B cell (primary cell): Measurements from ENCODE around the gene CCNYL1. TPM values are rescaled to one million over a fixed set of nuclear protein-coding genes. Genes with fewer than 3 reads are reported as not detected.

ENCODE experiments used
- ATAC-seq: fragments of 200-7000 bp; cut with Tn5 transposase; one replicate; pipeline ENCODE4 v1.10.0; 2021; ENCODE audit warnings: low read depth, mild to moderate bottlenecking, moderate number of reproducible peaks, moderate library complexity
- CTCF ChIA-PET: fragments of 350-600 bp; sonication (Branson Sonifier 250); formaldehyde crosslinking; loops from one replicate; lab custom pipeline; 2021; ENCODE audit warnings: antibody characterized with exemption, inconsistent platforms; lab: Charles Lee
- POLR2A ChIA-PET: fragments of 350-600 bp; sonication (Branson Sonifier 250); formaldehyde crosslinking; loops from one replicate; lab custom pipeline; 2021; ENCODE audit warnings: antibody characterized with exemption; lab: Charles Lee
- DNase-seq: peaks from one replicate; pipeline ENCODE4 v3.0.0; 2013
- H2AFZ ChIP-seq: 2 replicates; pipeline ENCODE4 v1.6.1; 2012; ENCODE audit warnings: mild to moderate bottlenecking, low read depth, low read length; ENCODE audit not compliant: insufficient read depth, poor library complexity, severe bottlenecking
- H3K27ac ChIP-seq, 2 donors: 1 replicate in 1 of 2; 2 replicates in 1 of 2; pipeline ENCODE4 v1.5.1; 2012 to 2013; ENCODE audit warnings: low read length in 2 of 2, mild to moderate bottlenecking in 2 of 2, moderate library complexity in 1 of 2
- H3K27me3 ChIP-seq, 4 experiments: fragments of 200-600 bp in 1 of 4; sonication (generic) in 1 of 4; replicated peaks in 1 of 4; 1 replicate in 2 of 4; 2 replicates in 2 of 4; pipeline versions ENCODE4 v1.6.1 to v1.7.0; 2013 to 2016; ENCODE audit warnings: low read length in 3 of 4, mild to moderate bottlenecking in 2 of 4, mixed read lengths in 1 of 4, moderate library complexity in 1 of 4; ENCODE audit not compliant: insufficient read depth in 4 of 4, control insufficient read depth in 3 of 4; ENCODE audit errors: control extremely low read depth in 1 of 4
- H3K36me3 ChIP-seq, 2 experiments: replicated peaks in 1 of 2; 1 replicate in 1 of 2; 2 replicates in 1 of 2; pipeline versions ENCODE4 v1.6.1 to v1.7.1; 2013; ENCODE audit warnings: low read length in 1 of 2; ENCODE audit not compliant: insufficient read depth in 2 of 2, control insufficient read depth in 1 of 2; ENCODE audit errors: control extremely low read depth in 1 of 2, extremely low read depth in 1 of 2
- H3K4me1 ChIP-seq, 2 donors: fragments of 200-600 bp in 1 of 2; sonication (generic) in 1 of 2; 1 replicate in 1 of 2; 2 replicates in 1 of 2; pipeline versions ENCODE4 v1.5.1 to v1.6.1; 2013 to 2017; ENCODE audit warnings: low read length in 2 of 2; ENCODE audit not compliant: control insufficient read depth in 2 of 2, insufficient read depth in 2 of 2
- H3K4me2 ChIP-seq: replicated peaks from 2 replicates; pipeline ENCODE3; 2012; ENCODE audit warnings: mild to moderate bottlenecking, low read depth, low read length; ENCODE audit not compliant: poor library complexity, severe bottlenecking
- H3K4me3 ChIP-seq, 5 experiments: fragments of 200-600 bp in 1 of 5; sonication (generic) in 1 of 5; 1 replicate in 3 of 5; 2 replicates in 2 of 5; pipeline versions ENCODE4 v1.5.1 to v1.7.0; 2011 to 2016; ENCODE audit warnings: low read length in 4 of 5, mild to moderate bottlenecking in 4 of 5, low read depth in 2 of 5, control low read depth in 1 of 5, moderate library complexity in 1 of 5; ENCODE audit not compliant: insufficient read depth in 1 of 5; ENCODE audit errors: control extremely low read depth in 1 of 5, extremely low read depth in 1 of 5
- H3K79me2 ChIP-seq: fragments of 200-600 bp; sonication (generic); one replicate; pipeline ENCODE4 v1.6.0; 2016; ENCODE audit warnings: low read length; ENCODE audit not compliant: control insufficient read depth, insufficient read depth
- H3K9ac ChIP-seq: fragments of 200-600 bp; sonication (generic); 2 replicates; pipeline ENCODE4 v1.6.1; 2017; ENCODE audit warnings: mild to moderate bottlenecking, low read length, moderate library complexity
- H3K9me3 ChIP-seq, 3 donors: one replicate each; pipeline versions ENCODE4 v1.6.1 to v1.7.1; 2013; ENCODE audit warnings: low read length in 2 of 3; ENCODE audit not compliant: control insufficient read depth in 2 of 3, insufficient read depth in 1 of 3; ENCODE audit errors: control extremely low read depth in 1 of 3
- H4K20me1 ChIP-seq: 2 replicates; pipeline ENCODE4 v1.6.0; 2012; ENCODE audit warnings: mild to moderate bottlenecking, low read length; ENCODE audit not compliant: insufficient read depth, control insufficient read depth, poor library complexity, severe bottlenecking
- H3K27ac Mint-ChIP-seq: one replicate; pipeline ENCODE4 v1.8.0; 2021; ENCODE audit warnings: mixed read lengths
- H3K27me3 Mint-ChIP-seq: one replicate; pipeline ENCODE4 v1.8.0; 2021; ENCODE audit warnings: mixed read lengths
- H3K4me1 Mint-ChIP-seq: one replicate; pipeline ENCODE4 v1.8.0; 2021; ENCODE audit warnings: mixed read lengths
- H3K4me3 Mint-ChIP-seq: one replicate; pipeline ENCODE4 v1.8.0; 2021; ENCODE audit warnings: mixed read lengths
- H3K9me3 Mint-ChIP-seq: one replicate; pipeline ENCODE4 v1.8.0; 2022; ENCODE audit warnings: mixed read lengths; ENCODE audit not compliant: insufficient read depth
- EZH2 ChIP-seq: IDR thresholded peaks from 2 replicates; pipeline ENCODE4 v1.6.1; 2012; ENCODE audit warnings: borderline replicate concordance, low read depth, mild to moderate bottlenecking, moderate library complexity, low read length; ENCODE audit not compliant: insufficient read depth, poor library complexity, severe bottlenecking
- WGBS: methylation state at CpG from one replicate; pipeline ENCODE4 v1.1.5; 2013; ENCODE audit warnings: missing lambda C conversion rate; ENCODE audit not compliant: insufficient coverage; 5-methylcytosine and 5-hydroxymethylcytosine counted together
- intact Hi-C: fragments of 100-400 bp; cut with micrococcal nuclease; formaldehyde crosslinking; loops from one replicate; pipeline ENCODE4 v1.10.0; 2022
- polyA plus RNA-seq: library from polyadenylated mRNA; depleted of rRNA; stranded (reverse); fragments of >200 nt; gene quantifications from 2 replicates; pipeline ENCODE4 v1.2.3, GENCODE V29; 2012
- total RNA-seq, 2 donors: library from RNA; stranded (reverse); fragments of 120-200 nt in 1 of 2; gene quantifications; 1 replicate in 1 of 2; 2 replicates in 1 of 2; pipeline versions ENCODE4 v1.2.3 to v1.2.4, GENCODE V29; 2013 to 2022
- TF ChIP-seq, protein P1 (sequence below): fragments of 200-600 bp; IDR thresholded peaks from one replicate; pipeline ENCODE4 v1.8.0; 2022; ENCODE audit warnings: antibody characterized with exemption, mild to moderate bottlenecking

Gene CCNYL1
- total and polyA plus RNA-seq, 2 donors (not counting 1 experiment from before 2014, with no cell fraction given), result 8.6 to 14.2 TPM

DNA sequence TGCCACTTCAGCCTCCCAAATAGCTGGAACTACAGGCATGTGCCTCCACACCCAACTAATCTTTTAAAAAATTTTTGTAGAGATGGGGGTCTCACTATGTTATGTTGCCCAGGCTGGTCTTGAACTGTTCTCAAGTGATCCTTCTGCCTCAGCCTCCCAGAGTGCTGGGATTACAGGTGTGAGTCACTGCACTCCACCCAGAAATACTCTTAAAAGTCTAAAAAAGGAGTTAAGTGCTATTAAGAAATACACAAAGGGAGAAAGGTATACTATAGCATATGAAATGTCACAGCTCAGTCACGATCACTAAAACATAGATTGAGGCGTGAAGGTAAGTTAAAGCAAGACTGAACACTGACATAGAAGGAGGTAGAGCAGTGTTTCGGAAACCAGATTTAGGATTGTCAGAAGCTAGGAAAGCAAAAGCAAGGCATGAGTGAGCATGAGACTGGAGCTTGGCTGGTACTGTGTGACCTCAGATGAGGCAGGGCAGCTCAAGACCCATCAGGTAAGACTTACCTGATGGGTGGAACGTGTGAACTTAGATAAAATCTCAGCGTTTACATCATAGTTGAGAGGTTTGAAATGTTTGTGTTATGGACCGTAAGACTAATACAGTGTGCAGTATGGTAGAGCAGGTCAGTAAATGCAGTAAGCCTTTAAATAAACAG is 9.2 kb downstream of the CCNYL1 start:
- no peak for DNase-seq

More for the DNA sequence above, 9.2 kb downstream of the CCNYL1 start:
- 98% methylated on average over 6 of the region's 6 CpGs for WGBS
- ChIA-PET CTCF (interaction anchor here (1.0 kb wide), 1 partner anchor 13 kb away, joined by 3 read pairs; no protein-coding TSS in a partner anchor), POLR2A (no interaction called here)
- TF ChIP-seq EZH2, result no peak
- TF ChIP-seq, protein P1, sequence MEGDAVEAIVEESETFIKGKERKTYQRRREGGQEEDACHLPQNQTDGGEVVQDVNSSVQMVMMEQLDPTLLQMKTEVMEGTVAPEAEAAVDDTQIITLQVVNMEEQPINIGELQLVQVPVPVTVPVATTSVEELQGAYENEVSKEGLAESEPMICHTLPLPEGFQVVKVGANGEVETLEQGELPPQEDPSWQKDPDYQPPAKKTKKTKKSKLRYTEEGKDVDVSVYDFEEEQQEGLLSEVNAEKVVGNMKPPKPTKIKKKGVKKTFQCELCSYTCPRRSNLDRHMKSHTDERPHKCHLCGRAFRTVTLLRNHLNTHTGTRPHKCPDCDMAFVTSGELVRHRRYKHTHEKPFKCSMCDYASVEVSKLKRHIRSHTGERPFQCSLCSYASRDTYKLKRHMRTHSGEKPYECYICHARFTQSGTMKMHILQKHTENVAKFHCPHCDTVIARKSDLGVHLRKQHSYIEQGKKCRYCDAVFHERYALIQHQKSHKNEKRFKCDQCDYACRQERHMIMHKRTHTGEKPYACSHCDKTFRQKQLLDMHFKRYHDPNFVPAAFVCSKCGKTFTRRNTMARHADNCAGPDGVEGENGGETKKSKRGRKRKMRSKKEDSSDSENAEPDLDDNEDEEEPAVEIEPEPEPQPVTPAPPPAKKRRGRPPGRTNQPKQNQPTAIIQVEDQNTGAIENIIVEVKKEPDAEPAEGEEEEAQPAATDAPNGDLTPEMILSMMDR, result no peak
- no peaks in the 10 kb centered on the region for H3K27me3 Mint-ChIP-seq
- Histone ChIP-seq H3K4me2 (no peak overlapping the region), H3K27me3 (no peaks in the 10 kb centered on the region), H3K4me1 (peaks cover 5% of the 10 kb centered on the region in 2 donors), H3K79me2 (peaks cover 36% of the 10 kb centered on the region), H3K9ac (no peak overlapping the region), H4K20me1 (no peaks in the 10 kb centered on the region), H2AFZ (no peak overlapping the region), H3K4me3 (no peak overlapping the region), H3K9me3 (no peaks in the 10 kb centered on the region), H3K36me3 (peaks cover 0 to 2% of the 10 kb centered on the region in 2 experiments), H3K27ac (no peak overlapping the region)
- H3K27ac Mint-ChIP-seq, result no peak overlapping the region
- peaks cover 23% of the 10 kb centered on the region for H3K4me1 Mint-ChIP-seq
- no peaks in the 10 kb centered on the region for H3K9me3 Mint-ChIP-seq
- H3K4me3 Mint-ChIP-seq, result no peak overlapping the region
- intact Hi-C loops, result no loop called here
- no peak for ATAC-seq
